OCI-LY1 (cell line): ENCODE measurements around the gene TUBGCP5.

ENCODE experiments used
- H2AFZ ChIP-seq: fragments of 200-600 bp; sonication (generic), shearing (Covaris generic); 2 replicates; pipeline ENCODE4 v1.6.0; 2014; ENCODE audit warnings: antibody characterized with exemption, mild to moderate bottlenecking, low read length
- H3F3A ChIP-seq: fragments of 200-600 bp; sonication (generic), shearing (Covaris generic); 2 replicates; pipeline ENCODE4 v1.6.0; 2014; ENCODE audit warnings: mild to moderate bottlenecking, antibody characterized with exemption, low read length, moderate library complexity; ENCODE audit not compliant: insufficient read depth
- H3K27ac ChIP-seq: fragments of 200-600 bp; sonication (generic); 2 replicates; pipeline ENCODE4 v1.5.1; 2014; ENCODE audit warnings: low read length, mixed run types, mild to moderate bottlenecking, low read depth; ENCODE audit not compliant: poor library complexity, severe bottlenecking
- H3K27me3 ChIP-seq: fragments of 200-600 bp; sonication (generic); 2 replicates; pipeline ENCODE4 v1.6.0; 2014; ENCODE audit warnings: antibody characterized with exemption, mild to moderate bottlenecking, low read length, moderate library complexity; ENCODE audit not compliant: insufficient read depth
- H3K36me3 ChIP-seq: fragments of 200-600 bp; sonication (generic); 2 replicates; pipeline ENCODE4 v1.6.1; 2014; ENCODE audit warnings: mild to moderate bottlenecking, antibody characterized with exemption, low read length, moderate library complexity, mixed read lengths; ENCODE audit not compliant: insufficient read depth
- H3K4me1 ChIP-seq: fragments of 200-600 bp; sonication (generic); 2 replicates; pipeline ENCODE4 v1.5.1; 2014; ENCODE audit warnings: mild to moderate bottlenecking, low read length, moderate library complexity; ENCODE audit not compliant: insufficient read depth, severe bottlenecking
- H3K4me2 ChIP-seq: fragments of 200-600 bp; sonication (generic), shearing (Covaris generic); 2 replicates; pipeline ENCODE4 v1.6.1; 2014; ENCODE audit warnings: low read length
- H3K4me3 ChIP-seq: fragments of 200-600 bp; sonication (generic); 2 replicates; pipeline ENCODE4 v1.5.1; 2014; ENCODE audit warnings: low read length, low read depth, mild to moderate bottlenecking, mixed read lengths; ENCODE audit not compliant: poor library complexity, severe bottlenecking
- H3K79me2 ChIP-seq: fragments of 200-600 bp; shearing (Covaris generic); 2 replicates; pipeline ENCODE4 v1.6.1; 2016; ENCODE audit warnings: mixed run types, low read length, mixed read lengths; ENCODE audit not compliant: insufficient read depth
- H3K9ac ChIP-seq: fragments of 200-600 bp; sonication (generic), shearing (Covaris generic); 2 replicates; pipeline ENCODE4 v1.6.1; 2014; ENCODE audit warnings: mild to moderate bottlenecking, low read length, mixed read lengths
- H3K9me2 ChIP-seq: fragments of 200-600 bp; sonication (generic), shearing (Covaris generic); 2 replicates; pipeline ENCODE4 v1.6.1; 2014; ENCODE audit warnings: low read depth, mild to moderate bottlenecking, low read length, mixed read lengths
- H3K9me3 ChIP-seq: fragments of 200-600 bp; shearing (Covaris generic); 2 replicates; pipeline ENCODE4 v1.6.1; 2014; ENCODE audit warnings: low read length, mixed read lengths
- H4K20me1 ChIP-seq: fragments of 200-600 bp; sonication (generic), shearing (Covaris generic); 2 replicates; pipeline ENCODE4 v1.6.0; 2016; ENCODE audit warnings: mild to moderate bottlenecking, low read length; ENCODE audit not compliant: insufficient read depth
- EZH2 ChIP-seq: fragments of 200-600 bp; sonication (generic), shearing (Covaris generic); IDR thresholded peaks from 2 replicates; pipeline ENCODE4 v1.8.0; 2017; ENCODE audit warnings: borderline replicate concordance, mixed run types, mild to moderate bottlenecking, antibody characterized with exemption, low read length, moderate library complexity, mixed read lengths
- TF ChIP-seq, protein P1 (sequence below): fragments of 200-600 bp; sonication (generic), shearing (Covaris generic); IDR thresholded peaks from 2 replicates; pipeline ENCODE4 v1.5.1; 2017; ENCODE audit warnings: mild to moderate bottlenecking, antibody characterized with exemption, low read length, moderate library complexity, mixed read lengths

Gene TUBGCP5

DNA sequence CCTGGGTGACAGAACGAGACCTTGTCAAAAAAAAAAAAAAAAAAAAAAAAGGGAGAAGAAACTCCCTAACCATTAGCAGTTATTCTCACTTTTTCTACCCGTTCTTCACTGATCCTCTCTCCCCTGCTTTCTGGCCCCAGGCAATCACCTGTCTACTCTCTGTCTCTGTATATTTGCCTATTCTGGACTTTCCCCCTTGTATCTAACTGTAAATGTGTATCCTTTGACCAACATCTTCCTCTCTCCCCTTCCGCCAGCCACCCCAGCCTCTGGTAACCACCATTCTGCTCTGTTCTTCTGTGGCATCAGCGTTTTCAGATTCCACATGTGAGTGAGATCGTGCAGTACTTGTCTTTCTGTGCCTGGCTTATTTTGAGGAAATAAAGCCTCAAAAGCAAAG lies 66.1 kb downstream of the TUBGCP5 start:
- no peaks in the 10 kb centered on the region for H3K4me1 ChIP-seq
- H3K9me3 ChIP-seq: no peaks in the 10 kb centered on the region
- H3K4me3 ChIP-seq: no peak overlapping the region
- H3F3A ChIP-seq: no peaks in the 10 kb centered on the region
- H2AFZ ChIP-seq: no peak overlapping the region
- no peak overlapping the region for H3K27ac ChIP-seq
- peaks cover 4% of the 10 kb centered on the region; the same call in 1 of the 2 replicates for H3K27me3 ChIP-seq
- H3K9ac ChIP-seq: no peak overlapping the region
- no peaks in the 10 kb centered on the region for H3K79me2 ChIP-seq
- no peaks in the 10 kb centered on the region for H3K36me3 ChIP-seq
- TF ChIP-seq EZH2: no peak
- TF ChIP-seq, protein P1, sequence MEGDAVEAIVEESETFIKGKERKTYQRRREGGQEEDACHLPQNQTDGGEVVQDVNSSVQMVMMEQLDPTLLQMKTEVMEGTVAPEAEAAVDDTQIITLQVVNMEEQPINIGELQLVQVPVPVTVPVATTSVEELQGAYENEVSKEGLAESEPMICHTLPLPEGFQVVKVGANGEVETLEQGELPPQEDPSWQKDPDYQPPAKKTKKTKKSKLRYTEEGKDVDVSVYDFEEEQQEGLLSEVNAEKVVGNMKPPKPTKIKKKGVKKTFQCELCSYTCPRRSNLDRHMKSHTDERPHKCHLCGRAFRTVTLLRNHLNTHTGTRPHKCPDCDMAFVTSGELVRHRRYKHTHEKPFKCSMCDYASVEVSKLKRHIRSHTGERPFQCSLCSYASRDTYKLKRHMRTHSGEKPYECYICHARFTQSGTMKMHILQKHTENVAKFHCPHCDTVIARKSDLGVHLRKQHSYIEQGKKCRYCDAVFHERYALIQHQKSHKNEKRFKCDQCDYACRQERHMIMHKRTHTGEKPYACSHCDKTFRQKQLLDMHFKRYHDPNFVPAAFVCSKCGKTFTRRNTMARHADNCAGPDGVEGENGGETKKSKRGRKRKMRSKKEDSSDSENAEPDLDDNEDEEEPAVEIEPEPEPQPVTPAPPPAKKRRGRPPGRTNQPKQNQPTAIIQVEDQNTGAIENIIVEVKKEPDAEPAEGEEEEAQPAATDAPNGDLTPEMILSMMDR: no peak
- no peaks in the 10 kb centered on the region for H4K20me1 ChIP-seq
- H3K9me2 ChIP-seq: no peaks in the 10 kb centered on the region
- no peak overlapping the region for H3K4me2 ChIP-seq

DNA sequence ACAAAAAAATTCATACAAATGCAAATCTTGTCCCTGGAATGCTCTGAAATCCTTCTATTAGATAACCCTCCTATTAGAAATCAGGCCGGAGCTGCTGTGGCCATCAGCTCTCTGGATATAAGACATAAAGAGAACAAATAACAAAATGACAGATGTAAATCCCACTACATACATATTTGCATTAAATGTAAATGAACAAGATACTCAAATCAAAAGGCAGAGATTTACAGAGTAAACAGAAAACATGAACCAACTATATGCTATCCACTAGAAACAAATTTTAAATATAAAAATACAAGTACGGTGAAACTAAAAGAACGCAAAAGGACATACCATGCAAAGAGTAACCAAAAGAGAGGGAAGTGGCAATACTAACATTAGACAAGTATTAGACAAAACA lies 69.9 kb downstream of the TUBGCP5 start:
- Histone ChIP-seq H2AFZ (no peak overlapping the region), H3K4me1 (no peaks in the 10 kb centered on the region), H3K27me3 (peaks cover 4% of the 10 kb centered on the region; the same call in 1 of the 2 replicates), H3K9ac (no peak overlapping the region), H4K20me1 (no peaks in the 10 kb centered on the region), H3K4me3 (no peak overlapping the region), H3F3A (no peaks in the 10 kb centered on the region), H3K9me3 (no peaks in the 10 kb centered on the region), H3K4me2 (no peak overlapping the region), H3K36me3 (no peaks in the 10 kb centered on the region), H3K27ac (no peak overlapping the region), H3K79me2 (no peaks in the 10 kb centered on the region), H3K9me2 (no peaks in the 10 kb centered on the region)
- no peak for TF ChIP-seq EZH2

DNA sequence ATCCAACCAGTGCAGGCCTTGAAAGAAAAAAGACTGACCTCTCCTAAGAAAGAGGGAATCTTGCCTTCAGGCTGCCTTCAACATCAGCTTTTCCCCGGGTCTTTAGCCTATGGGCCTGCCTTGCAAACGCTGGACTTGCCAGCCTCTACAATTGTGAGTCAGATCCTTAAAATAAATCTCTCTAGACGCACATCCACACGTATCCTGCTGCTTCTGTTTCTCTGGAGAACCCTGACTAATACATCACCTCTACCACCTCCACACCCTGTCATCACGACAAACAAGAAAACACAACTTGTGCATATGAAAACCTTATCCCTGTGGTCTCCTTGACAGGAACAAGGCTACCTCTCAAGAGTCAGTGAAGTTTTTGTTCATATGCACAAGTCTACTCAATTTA lies 71.0 kb downstream of the TUBGCP5 start:
- Histone ChIP-seq H3K4me2 (no peak overlapping the region), H3F3A (no peaks in the 10 kb centered on the region), H3K36me3 (no peaks in the 10 kb centered on the region), H2AFZ (no peak overlapping the region), H3K27ac (no peak overlapping the region), H3K9me3 (no peaks in the 10 kb centered on the region), H3K9me2 (no peaks in the 10 kb centered on the region), H3K4me1 (no peaks in the 10 kb centered on the region), H3K4me3 (no peak overlapping the region), H3K9ac (no peak overlapping the region), H3K79me2 (no peaks in the 10 kb centered on the region), H3K27me3 (peaks cover 4% of the 10 kb centered on the region; the same call in 1 of the 2 replicates), H4K20me1 (no peaks in the 10 kb centered on the region)
- TF ChIP-seq EZH2: no peak
- TF ChIP-seq, protein P1: no peak

DNA sequence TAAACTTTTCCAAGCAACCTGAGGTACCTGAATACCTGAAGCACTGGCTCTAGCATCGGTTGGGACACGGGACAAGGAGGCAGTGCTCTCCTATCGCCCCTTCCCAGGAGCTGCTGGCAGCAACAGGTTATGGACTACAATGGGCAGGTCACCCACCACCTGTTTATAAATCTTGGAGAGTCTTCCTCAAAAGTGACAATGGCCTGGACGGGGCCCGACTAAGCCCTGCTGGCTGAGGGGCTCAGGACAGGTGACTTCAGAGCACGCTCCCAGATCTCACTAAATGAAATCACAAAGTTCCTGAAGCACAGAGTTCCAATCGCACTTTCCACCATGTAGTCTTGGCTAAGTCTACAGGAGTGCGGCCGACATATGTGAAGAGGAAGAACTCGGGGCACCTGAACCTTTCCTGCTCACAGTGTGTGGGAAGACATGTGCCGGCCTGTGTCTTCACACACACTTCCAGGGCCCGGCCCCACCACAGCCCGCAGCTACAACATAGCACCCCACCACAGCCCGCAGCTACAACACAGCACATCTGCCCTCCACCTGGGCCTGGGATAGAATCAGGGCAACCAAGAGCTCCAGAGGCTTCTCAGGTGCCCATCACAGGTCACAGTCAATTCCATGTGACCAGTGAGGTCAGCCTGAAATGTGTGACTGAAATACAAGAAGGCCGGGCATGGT lies 72.1 kb downstream of the TUBGCP5 start:
- no peaks in the 10 kb centered on the region for H3K9me2 ChIP-seq
- H3K4me3 ChIP-seq: no peak overlapping the region
- H3K36me3 ChIP-seq: no peaks in the 10 kb centered on the region
- H2AFZ ChIP-seq: no peak overlapping the region
- H3K9me3 ChIP-seq: no peaks in the 10 kb centered on the region
- TF ChIP-seq, protein P1: no peak
- no peak for TF ChIP-seq EZH2
- H3K9ac ChIP-seq: no peak overlapping the region
- no peaks in the 10 kb centered on the region for H4K20me1 ChIP-seq
- H3K27ac ChIP-seq: no peak overlapping the region
- H3K4me1 ChIP-seq: no peaks in the 10 kb centered on the region
- no peak overlapping the region for H3K4me2 ChIP-seq
- peaks cover 4% of the 10 kb centered on the region; the same call in 1 of the 2 replicates for H3K27me3 ChIP-seq
- no peaks in the 10 kb centered on the region for H3F3A ChIP-seq
- H3K79me2 ChIP-seq: no peaks in the 10 kb centered on the region
